ENCODE measurements around the gene PRKCE. TPM values are rescaled to one million over a fixed set of nuclear protein-coding genes. Genes with fewer than 3 reads are reported as not detected.

PRKCE gene
- total and polyA plus RNA-seq, 2 of the 8 experiments (the other 6 are each of a cell fraction or from before 2014, with no cell fraction given) = 0.54 to 2.1 TPM

- TF ChIP-seq CHD7 (IDR thresholded peaks at IDR 0.05; ENCODE audit: insufficient replicate concordance, low read length) (no peak), NANOG (IDR thresholded peaks at IDR 0.05; ENCODE audit: insufficient read depth, low read depth, low read length, poor library complexity, severe bottlenecking) (no peak), SIX5 (IDR thresholded peaks at IDR 0.05; ENCODE audit: low read depth, low read length) (no peak), BACH1 (IDR thresholded peaks at IDR 0.05; ENCODE audit: low read length) (no peak), HDAC6 (IDR thresholded peaks at IDR 0.05; ENCODE audit: low read depth, low read length) (no peak)
These were observed 201.1 kb downstream of the PRKCE start (continued) for GRCh38 chr2:45852450-45853150.
